ENCODE results near the gene MRGPRX4.

The MRGPRX4 gene

GRCh38 chr11:18222814-18223421, 50.3 kb downstream of the MRGPRX4 start:
- no peak overlapping the region for H3K4me3 ChIP-seq (ENCODE audit: low read length)
- H3K9ac ChIP-seq (ENCODE audit: low read depth, low read length), result no peak overlapping the region
- H3K4me2 ChIP-seq (ENCODE audit: low read length), result no peak overlapping the region
- H3K36me3 ChIP-seq (ENCODE audit: insufficient read depth, low read length), result no peaks in the 10 kb centered on the region
- H3K4me1 ChIP-seq (ENCODE audit: control insufficient read depth, insufficient read depth, low read length), result no peaks in the 10 kb centered on the region
- no peaks in the 10 kb centered on the region for H3K9me3 ChIP-seq (replicated peaks; ENCODE audit: low read length)
- peaks cover 31% of the 10 kb centered on the region for H3K27me3 ChIP-seq (ENCODE audit: control insufficient read depth, insufficient read depth, low read length)
